OCI-LY7 (cell line): ENCODE results near the gene DIP2C. TPM values are rescaled to one million over a fixed set of nuclear protein-coding genes. Genes with fewer than 3 reads are reported as not detected.
"Not testable (repeated sequence)": the region's sequence is repeated elsewhere in the genome, so short reads cannot be mapped to it uniquely, and the experiment has no call there.

ENCODE experiments used
- BruUV-seq: library from RNA; stranded (reverse); fragments of 400-500 nt; replicated peaks from 2 replicates; lab custom pipeline; 2021; lab: Mats Ljungman, UMichigan
- CTCF ChIA-PET: fragments of 300-600 bp; sonication (Branson Sonifier 250); formaldehyde crosslinking; loops from one replicate; lab custom pipeline; 2022; ENCODE audit warnings: antibody characterized with exemption; ENCODE audit not compliant: unreplicated experiment; lab: Charles Lee
- POLR2A ChIA-PET: fragments of 300-600 bp; sonication (Branson Sonifier 250); formaldehyde crosslinking; loops from one replicate; lab custom pipeline; 2022; ENCODE audit warnings: antibody characterized with exemption; lab: Charles Lee
- DNase-seq: peaks from one replicate; pipeline ENCODE4 v3.0.0-alpha.2; 2015; ENCODE audit warnings: low spot score
- H2AFZ ChIP-seq: fragments of 200-600 bp; sonication (generic), shearing (Covaris generic); 2 replicates; pipeline ENCODE4 v1.6.1; 2014; ENCODE audit warnings: mild to moderate bottlenecking, antibody characterized with exemption, low read length, moderate library complexity
- H3K27ac ChIP-seq: fragments of 200-600 bp; sonication (generic); 2 replicates; pipeline ENCODE4 v1.5.1; 2014; ENCODE audit warnings: mixed run types, low read depth, mild to moderate bottlenecking, moderate library complexity, low read length, inconsistent platforms; ENCODE audit not compliant: poor library complexity, severe bottlenecking
- H3K36me3 ChIP-seq: fragments of 200-600 bp; sonication (generic); 2 replicates; pipeline ENCODE4 v1.6.1; 2014; ENCODE audit warnings: mild to moderate bottlenecking, antibody characterized with exemption, low read length, moderate library complexity, mixed read lengths; ENCODE audit not compliant: insufficient read depth
- H3K4me1 ChIP-seq: fragments of 200-600 bp; sonication (generic); 2 replicates; pipeline ENCODE4 v1.5.1; 2014; ENCODE audit warnings: mild to moderate bottlenecking, low read length; ENCODE audit not compliant: insufficient read depth, poor library complexity, severe bottlenecking
- H3K4me2 ChIP-seq: fragments of 200-600 bp; sonication (generic); 2 replicates; pipeline ENCODE4 v1.6.1; 2014; ENCODE audit warnings: mild to moderate bottlenecking, low read length
- H3K4me3 ChIP-seq: fragments of 200-600 bp; sonication (generic); 2 replicates; pipeline ENCODE4 v1.5.1; 2014; ENCODE audit warnings: mild to moderate bottlenecking, low read depth, low read length; ENCODE audit not compliant: poor library complexity, severe bottlenecking
- H3K79me2 ChIP-seq: fragments of 200-600 bp; sonication (generic); 2 replicates; pipeline ENCODE4 v1.6.1; 2016; ENCODE audit warnings: low read depth, mild to moderate bottlenecking, low read length, moderate library complexity, mixed read lengths; ENCODE audit not compliant: insufficient read depth
- H3K9me2 ChIP-seq: fragments of 200-600 bp; sonication (generic); 2 replicates; pipeline ENCODE4 v1.6.1; 2016; ENCODE audit warnings: mild to moderate bottlenecking, low read length, mixed read lengths; ENCODE audit not compliant: insufficient read depth
- H3K9me3 ChIP-seq: fragments of 200-600 bp; sonication (generic); 2 replicates; pipeline ENCODE4 v1.6.1; 2014; ENCODE audit warnings: mild to moderate bottlenecking, mixed run types, low read length, mixed read lengths
- H4K20me1 ChIP-seq: fragments of 200-600 bp; sonication (generic); 2 replicates; pipeline ENCODE4 v1.6.1; 2014; ENCODE audit warnings: mild to moderate bottlenecking, antibody characterized with exemption, low read length, moderate library complexity, mixed read lengths; ENCODE audit not compliant: insufficient read depth
- EZH2phosphoT487 ChIP-seq: fragments of 200-600 bp; sonication (generic); IDR thresholded peaks from 2 replicates; pipeline ENCODE4 v1.6.1; 2018; ENCODE audit warnings: low read depth, borderline replicate concordance, mild to moderate bottlenecking, mixed run types, antibody characterized with exemption, low read length, moderate library complexity, mixed read lengths
- intact Hi-C: fragments of 100-400 bp; cut with micrococcal nuclease; formaldehyde crosslinking; loops from one replicate; pipeline ENCODE4 v1.10.0; 2022; ENCODE audit not compliant: unreplicated experiment
- total RNA-seq, 2 experiments: library from RNA; depleted of rRNA in 1 of 2; stranded (reverse); fragments of >200 nt in 1 of 2; shearing (Covaris generic) in 1 of 2; gene quantifications; 2 replicates each; pipeline ENCODE4 v1.2.3, GENCODE V29; 2014 to 2022
- TF ChIP-seq, protein P1 (sequence below): fragments of 200-600 bp; sonication (generic); conservative IDR thresholded peaks from 2 replicates; pipeline ENCODE4 v1.5.1; 2014; ENCODE audit warnings: mild to moderate bottlenecking, antibody characterized with exemption, low read length, moderate library complexity, mixed read lengths

Gene DIP2C
- total RNA-seq, 2 experiments from 2014 or later = 10.9 to 29.5 TPM

DNA sequence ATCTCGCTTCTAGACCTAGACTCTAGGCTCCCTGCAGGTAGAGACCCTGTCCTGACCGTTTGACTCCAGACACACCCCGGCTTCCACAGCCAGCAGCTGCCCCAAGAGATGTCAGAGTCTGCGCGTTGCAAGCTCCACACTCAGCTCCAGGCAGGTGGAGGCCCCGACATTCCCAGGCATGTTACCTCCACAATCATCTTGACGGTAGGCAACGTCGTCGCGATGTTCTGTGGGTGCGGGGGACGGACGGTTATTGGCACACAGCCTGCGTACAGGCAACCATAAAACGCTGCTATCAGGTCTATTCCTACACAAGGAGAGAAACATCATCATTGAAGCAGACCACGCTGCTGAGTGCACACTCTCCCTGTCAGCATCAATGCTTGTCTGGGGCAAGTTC, 341.0 kb downstream of the DIP2C start:
- no peak for DNase-seq
- ChIA-PET POLR2A (interaction anchor here (0.5 to 0.6 kb wide), 2 partner anchors 204 to 502 kb away, joined by 4 read pairs; no protein-coding TSS in a partner anchor), CTCF (no interaction called here)
- Histone ChIP-seq H3K27ac (no peak overlapping the region), H3K36me3 (peaks cover 28% of the 10 kb centered on the region), H2AFZ (no peak overlapping the region), H4K20me1 (no peaks in the 10 kb centered on the region), H3K79me2 (no peaks in the 10 kb centered on the region), H3K9me2 (no peaks in the 10 kb centered on the region), H3K4me2 (no peak overlapping the region), H3K9me3 (no peaks in the 10 kb centered on the region), H3K4me3 (no peak overlapping the region), H3K4me1 (no peaks in the 10 kb centered on the region)
- no TSS peak for BruUV-seq
- intact Hi-C loops = no loop called here
- TF ChIP-seq, protein P1, sequence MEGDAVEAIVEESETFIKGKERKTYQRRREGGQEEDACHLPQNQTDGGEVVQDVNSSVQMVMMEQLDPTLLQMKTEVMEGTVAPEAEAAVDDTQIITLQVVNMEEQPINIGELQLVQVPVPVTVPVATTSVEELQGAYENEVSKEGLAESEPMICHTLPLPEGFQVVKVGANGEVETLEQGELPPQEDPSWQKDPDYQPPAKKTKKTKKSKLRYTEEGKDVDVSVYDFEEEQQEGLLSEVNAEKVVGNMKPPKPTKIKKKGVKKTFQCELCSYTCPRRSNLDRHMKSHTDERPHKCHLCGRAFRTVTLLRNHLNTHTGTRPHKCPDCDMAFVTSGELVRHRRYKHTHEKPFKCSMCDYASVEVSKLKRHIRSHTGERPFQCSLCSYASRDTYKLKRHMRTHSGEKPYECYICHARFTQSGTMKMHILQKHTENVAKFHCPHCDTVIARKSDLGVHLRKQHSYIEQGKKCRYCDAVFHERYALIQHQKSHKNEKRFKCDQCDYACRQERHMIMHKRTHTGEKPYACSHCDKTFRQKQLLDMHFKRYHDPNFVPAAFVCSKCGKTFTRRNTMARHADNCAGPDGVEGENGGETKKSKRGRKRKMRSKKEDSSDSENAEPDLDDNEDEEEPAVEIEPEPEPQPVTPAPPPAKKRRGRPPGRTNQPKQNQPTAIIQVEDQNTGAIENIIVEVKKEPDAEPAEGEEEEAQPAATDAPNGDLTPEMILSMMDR = no peak
- TF ChIP-seq EZH2phosphoT487 = no peak

DNA sequence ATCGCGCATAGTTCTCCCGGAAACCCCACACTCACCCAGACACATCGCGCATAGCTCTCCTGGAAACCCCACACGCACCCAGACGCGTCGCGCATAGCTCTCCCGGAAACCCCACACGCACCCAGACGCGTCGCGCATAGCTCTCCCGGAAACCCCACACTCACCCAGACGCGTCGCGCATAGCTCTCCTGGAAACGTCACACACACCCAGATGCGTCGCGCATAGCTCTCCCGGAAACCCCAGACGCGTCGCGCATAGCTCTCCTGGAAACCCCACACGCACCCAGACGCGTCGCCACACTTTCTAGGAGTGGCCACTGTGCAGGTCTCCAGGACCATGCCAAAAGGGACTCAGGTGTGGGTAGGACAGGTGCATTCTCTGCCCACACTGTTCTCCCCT, 341.7 kb downstream of the DIP2C start:
- CTCF ChIA-PET, BruUV-seq: not testable (repeated sequence)
- POLR2A ChIA-PET = interaction anchor here (0.5 to 0.6 kb wide), 2 partner anchors 163 to 203 kb away, joined by 3 to 4 read pairs; no protein-coding TSS in a partner anchor

GRCh38 chr10:347190-347589, 342.3 kb downstream of the DIP2C start:
- H3K36me3 ChIP-seq = peaks cover 31% of the 10 kb centered on the region
- H3K4me3 ChIP-seq, H3K4me1 ChIP-seq, H3K79me2 ChIP-seq, H3K27ac ChIP-seq, BruUV-seq, DNase-seq, CTCF ChIA-PET, H3K4me2 ChIP-seq, intact Hi-C loops, H3K9me3 ChIP-seq, H2AFZ ChIP-seq, H3K9me2 ChIP-seq, H4K20me1 ChIP-seq: not testable (repeated sequence)
- POLR2A ChIA-PET = interaction anchor here (0.6 kb wide), 1 partner anchor 164 kb away, joined by 3 read pairs; no protein-coding TSS in a partner anchor

More for the DNA sequence above, 341.7 kb downstream of the DIP2C start:
- H3K4me2 ChIP-seq, H3K9me2 ChIP-seq, H3K27ac ChIP-seq, H3K4me1 ChIP-seq, H3K9me3 ChIP-seq, H3K4me3 ChIP-seq, intact Hi-C loops, H4K20me1 ChIP-seq, H3K79me2 ChIP-seq, DNase-seq, H2AFZ ChIP-seq: not testable (repeated sequence)
- peaks cover 28% of the 10 kb centered on the region for H3K36me3 ChIP-seq
